ENCODE data around the gene INHBE.
"Not testable (repeated sequence)": the region's sequence is repeated elsewhere in the genome, so short reads cannot be mapped to it uniquely, and the experiment has no call there.

DNA sequence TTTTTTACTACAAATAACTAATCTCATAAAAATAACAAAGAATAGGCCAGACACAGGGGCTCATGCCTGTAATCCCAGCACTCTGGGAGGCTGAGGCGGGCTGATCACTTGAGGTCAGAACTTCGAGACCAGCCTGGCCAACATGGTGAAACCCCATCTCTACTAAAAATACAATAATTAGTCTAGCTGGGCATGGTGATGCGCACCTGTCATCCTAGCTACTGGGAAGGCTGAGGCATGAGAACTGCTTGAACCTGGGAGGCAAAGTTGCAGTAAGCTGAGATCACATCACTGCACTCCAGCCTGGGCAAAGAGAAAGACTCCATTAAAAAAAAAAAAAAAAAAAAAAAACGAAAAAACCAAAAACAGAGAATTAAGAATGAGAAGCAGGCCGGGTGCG, 40.9 kb upstream of the INHBE start:
- not testable (repeated sequence) for TF ChIP-seq CTCF (IDR thresholded peaks at IDR 0.05; ENCODE audit: borderline replicate concordance, extremely low read depth, low read length, poor library complexity, severe bottlenecking); EZH2 (IDR thresholded peaks at IDR 0.05; ENCODE audit: borderline replicate concordance, low read depth, low read length, severe bottlenecking)
